NCI-H446 (cell line): ENCODE measurements around the gene SCAANT1.

ENCODE experiments used
- DNase-seq, 2 experiments: peaks; one replicate each; lab custom pipeline; 2025; lab: John Stamatoyannopoulos, UW

Gene SCAANT1

GRCh38 chr3:63900459-63900858 lies 11.7 kb downstream of the SCAANT1 start:
- DNase-seq, result no peak

- no peak for DNase-seq
Measured at GRCh38 chr3:63900010-63900409, 12.2 kb downstream of the SCAANT1 start.

- no peak for DNase-seq
Measured at GRCh38 chr3:63896332-63897030, 15.7 kb downstream of the SCAANT1 start.

GRCh38 chr3:63895422-63896189 lies 16.6 kb downstream of the SCAANT1 start:
- DNase-seq, result no peak

GRCh38 chr3:63892773-63893352 lies 19.3 kb downstream of the SCAANT1 start:
- no peak for DNase-seq

GRCh38 chr3:63891518-63891917 lies 20.7 kb downstream of the SCAANT1 start:
- no peak for DNase-seq

GRCh38 chr3:63886858-63887257 lies 25.3 kb downstream of the SCAANT1 start:
- no peak for DNase-seq

GRCh38 chr3:63880653-63881052 lies 31.5 kb downstream of the SCAANT1 start:
- DNase-seq, result no peak

- DNase-seq, result no peak
Measured at GRCh38 chr3:63878394-63879060, 33.7 kb downstream of the SCAANT1 start.

GRCh38 chr3:63877737-63878393 lies 34.3 kb downstream of the SCAANT1 start:
- no peak for DNase-seq

- DNase-seq, result no peak
Measured at GRCh38 chr3:63876260-63876659, 35.9 kb downstream of the SCAANT1 start.

GRCh38 chr3:63875510-63875909 lies 36.7 kb downstream of the SCAANT1 start:
- no peak for DNase-seq

GRCh38 chr3:63874769-63875168 lies 37.4 kb downstream of the SCAANT1 start:
- DNase-seq, result no peak

GRCh38 chr3:63872135-63872924 lies 39.9 kb downstream of the SCAANT1 start:
- DNase-seq, result no peak

GRCh38 chr3:63870615-63871005 lies 41.6 kb downstream of the SCAANT1 start:
- DNase-seq, result no peak

GRCh38 chr3:63869940-63870614 lies 42.1 kb downstream of the SCAANT1 start:
- no peak for DNase-seq

- no peak for DNase-seq
Measured at GRCh38 chr3:63867225-63867624, 45.0 kb downstream of the SCAANT1 start.

- DNase-seq, result no peak
Measured at GRCh38 chr3:63864965-63865327, 47.2 kb downstream of the SCAANT1 start.

- DNase-seq, result no peak
Measured at GRCh38 chr3:63864008-63864964, 47.9 kb downstream of the SCAANT1 start.
